Stimulated activated effector memory CD8-positive, alpha-beta T cell treated with anti-CD3 and anti-CD28 coated beads, Interleukin-12 subunit alpha, Interleukin-12 subunit beta, amount 100 ng/mL, for 72 hours (primary cell): ENCODE measurements around the gene KIAA0825.

Experiments used
- ATAC-seq: fragments of 150-1000 bp; cut with Tn5 transposase; 2 replicates; pipeline ENCODE4 v1.10.0; 2021
- DNase-seq, 2 donors: peaks; one replicate each; pipeline ENCODE4 v3.0.0; 2021 to 2022; ENCODE audit warnings: low spot score in 2 of 2
- H3K27ac Mint-ChIP-seq: one replicate; pipeline ENCODE4 v1.8.0; 2022; ENCODE audit warnings: mild to moderate bottlenecking, mixed read lengths
- H3K36me3 Mint-ChIP-seq: one replicate; pipeline ENCODE4 v1.8.0; 2022; ENCODE audit warnings: mild to moderate bottlenecking, mixed read lengths
- H3K4me1 Mint-ChIP-seq: one replicate; pipeline ENCODE4 v1.8.0; 2022; ENCODE audit warnings: mixed read lengths
- H3K4me3 Mint-ChIP-seq: one replicate; pipeline ENCODE4 v1.8.0; 2022; ENCODE audit warnings: mild to moderate bottlenecking, mixed read lengths
- H3K9me3 Mint-ChIP-seq: one replicate; pipeline ENCODE4 v1.8.0; 2022; ENCODE audit warnings: mixed read lengths

KIAA0825 gene

GRCh38 chr5:94396687-94397086 is 221.7 kb downstream of the KIAA0825 start:
- Mint-ChIP-seq H3K9me3 (no peaks in the 10 kb centered on the region), H3K27ac (no peak overlapping the region), H3K4me3 (no peak overlapping the region), H3K4me1 (no peaks in the 10 kb centered on the region), H3K36me3 (no peaks in the 10 kb centered on the region)
- ATAC-seq, result no peak
- DNase-seq, result no peak

- Mint-ChIP-seq H3K4me3 (no peak overlapping the region), H3K27ac (no peak overlapping the region), H3K4me1 (no peaks in the 10 kb centered on the region), H3K9me3 (no peaks in the 10 kb centered on the region), H3K36me3 (no peaks in the 10 kb centered on the region)
- ATAC-seq, result no peak
- no peak for DNase-seq
These were observed 222.9 kb downstream of the KIAA0825 start for GRCh38 chr5:94395468-94395867.

GRCh38 chr5:94391996-94392395 is 226.4 kb downstream of the KIAA0825 start:
- Mint-ChIP-seq H3K36me3 (no peaks in the 10 kb centered on the region), H3K4me3 (no peak overlapping the region), H3K9me3 (no peaks in the 10 kb centered on the region), H3K4me1 (peaks cover 17% of the 10 kb centered on the region), H3K27ac (no peak overlapping the region)
- no peak for ATAC-seq
- DNase-seq, result no peak

- DNase-seq, result peak in 1 of 2 donors; percentile 52
- H3K4me3 Mint-ChIP-seq, result no peak overlapping the region
- H3K4me1 Mint-ChIP-seq, result peaks cover 17% of the 10 kb centered on the region
- H3K36me3 Mint-ChIP-seq, result no peaks in the 10 kb centered on the region
- H3K9me3 Mint-ChIP-seq, result no peaks in the 10 kb centered on the region
- peak overlapping the region; percentile 73 for H3K27ac Mint-ChIP-seq
- ATAC-seq, result peak; percentile 95
These were observed 228.9 kb downstream of the KIAA0825 start for GRCh38 chr5:94389515-94389899.

GRCh38 chr5:94388773-94389514 is 229.5 kb downstream of the KIAA0825 start:
- ATAC-seq, result peak; percentile 68
- DNase-seq, result peak in 1 of 2 donors; percentile 65
- Mint-ChIP-seq H3K36me3 (no peaks in the 10 kb centered on the region), H3K4me1 (peaks cover 17% of the 10 kb centered on the region), H3K9me3 (no peaks in the 10 kb centered on the region), H3K27ac (peak overlapping the region; percentile 73), H3K4me3 (no peak overlapping the region)

GRCh38 chr5:94385767-94386166 is 232.6 kb downstream of the KIAA0825 start:
- Mint-ChIP-seq H3K36me3 (no peaks in the 10 kb centered on the region), H3K27ac (no peak overlapping the region), H3K4me3 (no peak overlapping the region), H3K9me3 (no peaks in the 10 kb centered on the region), H3K4me1 (peaks cover 17% of the 10 kb centered on the region)
- DNase-seq (no peak), ATAC-seq (no peak)

DNA sequence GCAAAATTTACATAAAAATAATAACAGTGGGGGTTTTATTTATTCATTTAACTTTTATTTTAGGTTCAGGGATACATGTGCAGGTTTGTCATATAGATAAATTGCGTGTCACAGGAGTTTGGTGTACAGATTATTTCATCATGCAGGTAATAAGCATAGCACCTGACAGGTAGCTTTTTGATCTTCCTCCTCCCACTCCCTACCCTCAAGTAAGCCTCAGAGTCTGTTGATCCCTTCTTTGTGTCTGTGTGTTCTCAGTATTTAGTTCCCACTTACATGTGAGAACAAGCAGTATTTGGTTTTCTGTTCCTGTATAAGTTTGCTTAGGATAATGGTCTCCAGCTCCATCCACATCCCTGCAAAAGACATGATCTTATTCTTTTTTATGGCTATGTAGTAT is 240.3 kb downstream of the KIAA0825 start:
- H3K27ac Mint-ChIP-seq, result no peak overlapping the region
- DNase-seq (no peak), ATAC-seq (no peak)
- no peaks in the 10 kb centered on the region for H3K4me1 Mint-ChIP-seq
- no peaks in the 10 kb centered on the region for H3K9me3 Mint-ChIP-seq
- no peaks in the 10 kb centered on the region for H3K36me3 Mint-ChIP-seq
- no peak overlapping the region for H3K4me3 Mint-ChIP-seq

DNA sequence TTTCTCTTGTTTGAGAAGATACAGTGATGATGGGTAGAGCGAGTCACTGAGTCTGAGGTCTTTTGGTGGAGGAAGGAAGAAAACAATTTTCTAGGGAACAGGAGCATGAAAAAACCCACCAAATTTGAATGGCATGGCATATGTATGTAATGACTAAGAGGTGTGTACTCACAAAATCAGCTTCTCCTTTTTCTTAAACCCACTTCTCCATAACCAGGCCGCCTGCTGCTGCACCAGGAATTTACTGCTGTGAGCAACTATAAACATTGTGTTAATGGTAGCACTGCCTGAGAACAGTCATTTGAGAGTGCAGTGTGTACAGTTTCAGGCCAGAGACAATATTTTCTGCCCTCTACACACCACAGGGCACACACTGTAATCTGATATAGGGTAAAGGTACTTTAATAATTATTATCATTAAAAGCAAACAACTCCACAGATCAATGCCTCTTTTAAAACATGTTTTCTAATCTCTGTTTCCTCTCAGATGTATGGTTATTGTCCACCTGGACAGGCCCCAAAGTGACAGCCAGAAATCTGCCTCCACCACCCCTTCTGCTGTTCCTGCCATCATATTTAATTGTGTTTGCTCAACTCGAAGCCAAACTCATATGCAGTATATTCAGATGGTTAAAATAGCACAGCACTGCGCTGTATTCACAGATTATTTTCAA is 241.6 kb downstream of the KIAA0825 start:
- ATAC-seq (no peak), DNase-seq (no peak)
- no peaks in the 10 kb centered on the region for H3K36me3 Mint-ChIP-seq
- no peak overlapping the region for H3K4me3 Mint-ChIP-seq
- H3K9me3 Mint-ChIP-seq, result no peaks in the 10 kb centered on the region
- H3K4me1 Mint-ChIP-seq, result no peaks in the 10 kb centered on the region
- no peak overlapping the region for H3K27ac Mint-ChIP-seq

- no peak overlapping the region for H3K4me3 Mint-ChIP-seq
- no peaks in the 10 kb centered on the region for H3K36me3 Mint-ChIP-seq
- no peaks in the 10 kb centered on the region for H3K4me1 Mint-ChIP-seq
- H3K27ac Mint-ChIP-seq, result no peak overlapping the region
- DNase-seq, result no peak
- ATAC-seq, result no peak
- H3K9me3 Mint-ChIP-seq, result no peaks in the 10 kb centered on the region
These were observed 242.6 kb downstream of the KIAA0825 start for GRCh38 chr5:94375801-94376200.

DNA sequence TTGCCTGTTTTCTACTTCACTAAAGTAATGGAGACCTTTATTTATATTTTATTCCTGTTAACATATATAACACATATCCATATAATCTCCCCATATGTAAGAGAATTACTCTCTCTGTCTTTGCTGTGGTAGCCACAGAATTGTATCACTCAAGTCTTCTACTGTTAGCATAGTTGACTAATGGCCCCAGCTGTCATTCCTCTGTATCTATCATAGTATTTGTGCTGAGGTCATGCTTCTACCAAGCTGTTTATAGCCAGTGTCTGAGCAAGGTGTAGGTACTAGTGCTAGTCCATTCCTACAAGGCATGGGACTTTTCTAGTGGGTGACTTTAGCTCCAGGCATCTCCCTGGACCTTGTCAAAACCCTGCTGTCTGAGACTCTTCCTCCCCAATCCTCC is 244.1 kb downstream of the KIAA0825 start:
- H3K4me3 Mint-ChIP-seq, result no peak overlapping the region

DNA sequence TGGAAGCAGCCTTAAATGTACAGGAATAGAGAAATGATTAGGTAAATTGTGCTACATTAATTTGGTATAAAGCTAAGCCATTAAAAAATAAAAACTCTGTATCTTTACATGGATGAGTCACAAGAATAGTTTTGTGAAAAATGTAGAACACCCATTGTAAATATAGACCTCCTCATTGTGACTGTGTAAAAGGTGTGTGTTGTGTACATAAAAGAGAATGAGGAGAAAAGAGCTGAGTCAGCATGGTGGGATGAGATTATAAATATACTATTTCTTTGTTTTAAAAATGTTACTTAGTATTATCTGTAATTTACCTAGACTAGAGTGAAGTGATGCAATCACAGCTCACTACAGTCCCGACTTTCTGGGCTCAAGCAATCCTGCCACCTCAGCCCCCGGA is 250.5 kb downstream of the KIAA0825 start:
- Mint-ChIP-seq H3K4me3 (no peak overlapping the region), H3K4me1 (no peaks in the 10 kb centered on the region), H3K9me3 (no peaks in the 10 kb centered on the region), H3K27ac (no peak overlapping the region), H3K36me3 (no peaks in the 10 kb centered on the region)
- DNase-seq (no peak), ATAC-seq (no peak)

More for the DNA sequence above, 244.1 kb downstream of the KIAA0825 start:
- Mint-ChIP-seq H3K36me3 (no peaks in the 10 kb centered on the region), H3K9me3 (no peaks in the 10 kb centered on the region), H3K27ac (no peak overlapping the region), H3K4me1 (no peaks in the 10 kb centered on the region)
- ATAC-seq (no peak), DNase-seq (no peak)

DNA sequence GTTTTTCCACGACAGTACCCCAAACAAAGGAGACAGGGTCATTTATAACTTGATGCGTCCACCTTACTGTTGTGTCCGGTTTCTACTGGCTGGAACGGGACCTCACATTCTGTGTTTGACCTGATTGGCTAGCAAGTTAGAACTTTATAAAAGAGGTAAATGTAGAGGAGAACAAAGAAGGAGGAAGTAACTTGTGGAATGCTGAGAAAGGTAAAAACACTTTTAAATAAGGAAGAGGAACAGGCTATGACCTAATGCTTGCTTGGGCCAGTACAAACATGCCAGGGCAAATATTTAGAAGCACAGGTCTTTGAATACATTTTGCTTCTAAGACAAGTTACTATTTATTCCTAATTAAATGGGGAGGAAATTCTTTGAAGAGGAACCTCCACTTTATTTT is 251.6 kb downstream of the KIAA0825 start:
- H3K4me1 Mint-ChIP-seq, result no peaks in the 10 kb centered on the region
- H3K9me3 Mint-ChIP-seq, result no peaks in the 10 kb centered on the region
- no peak for ATAC-seq

DNA sequence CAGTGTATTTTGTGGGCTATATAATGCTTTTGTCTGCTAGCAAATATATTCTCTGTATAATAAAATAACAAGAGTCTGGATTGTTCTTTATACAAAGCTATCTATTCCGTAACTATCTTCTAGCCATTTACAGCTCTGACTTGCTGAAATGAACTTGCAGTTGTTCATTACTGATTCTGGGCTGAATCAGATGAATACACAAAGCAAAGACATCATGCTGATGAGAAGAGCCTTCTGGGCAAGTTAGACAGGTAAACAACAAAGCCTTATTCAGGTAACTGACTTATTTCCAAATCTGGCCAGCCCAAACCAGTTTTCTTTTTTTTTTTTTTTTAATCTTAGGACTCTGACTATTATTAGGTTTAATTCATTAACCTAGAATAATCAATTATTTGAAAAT is 255.5 kb downstream of the KIAA0825 start:
- H3K27ac Mint-ChIP-seq, result no peak overlapping the region
- DNase-seq (no peak), ATAC-seq (no peak)
- no peak overlapping the region for H3K4me3 Mint-ChIP-seq
- H3K36me3 Mint-ChIP-seq, result no peaks in the 10 kb centered on the region
- H3K9me3 Mint-ChIP-seq, result no peaks in the 10 kb centered on the region
- H3K4me1 Mint-ChIP-seq, result no peaks in the 10 kb centered on the region

More for the DNA sequence above, 251.6 kb downstream of the KIAA0825 start:
- no peak for DNase-seq
- H3K27ac Mint-ChIP-seq, result no peak overlapping the region
- no peak overlapping the region for H3K4me3 Mint-ChIP-seq
- H3K36me3 Mint-ChIP-seq, result no peaks in the 10 kb centered on the region

GRCh38 chr5:94361832-94362796 is 256.3 kb downstream of the KIAA0825 start:
- Mint-ChIP-seq H3K4me3 (no peak overlapping the region), H3K27ac (no peak overlapping the region), H3K36me3 (no peaks in the 10 kb centered on the region), H3K9me3 (no peaks in the 10 kb centered on the region), H3K4me1 (no peaks in the 10 kb centered on the region)
- DNase-seq (no peak), ATAC-seq (peak; percentile 16)

- no peak for DNase-seq
These were observed 257.2 kb downstream of the KIAA0825 start for GRCh38 chr5:94361161-94361560.

More at GRCh38 chr5:94361161-94361560, 257.2 kb downstream of the KIAA0825 start:
- no peak for ATAC-seq
- no peak overlapping the region for H3K4me3 Mint-ChIP-seq
- no peaks in the 10 kb centered on the region for H3K4me1 Mint-ChIP-seq
- H3K9me3 Mint-ChIP-seq, result no peaks in the 10 kb centered on the region
- H3K36me3 Mint-ChIP-seq, result no peaks in the 10 kb centered on the region
- H3K27ac Mint-ChIP-seq, result no peak overlapping the region
